Endothelial cell of umbilical vein (primary cell): ENCODE data around the gene NAA20. TPM values are rescaled to one million over a fixed set of nuclear protein-coding genes. Genes with fewer than 3 reads are reported as not detected.

ENCODE experiments used
- BruUV-seq: library from RNA; stranded (reverse); fragments of 400-500 nt; replicated peaks from 2 replicates; lab custom pipeline; 2021; lab: Mats Ljungman, UMichigan
- CTCF ChIA-PET: fragments of 300-600, 350-600 bp; sonication (Branson Sonifier 250); formaldehyde crosslinking; loops from one replicate; lab custom pipeline; 2021; ENCODE audit warnings: antibody characterized with exemption, inconsistent platforms; lab: Charles Lee
- POLR2A ChIA-PET: fragments of 300-600, 350-600 bp; sonication (Branson Sonifier 250); formaldehyde crosslinking; loops from one replicate; lab custom pipeline; 2021; ENCODE audit warnings: antibody characterized with exemption, inconsistent platforms; lab: Charles Lee
- DNase-seq: peaks from one replicate; pipeline ENCODE4 v3.0.0-alpha.2; 2011; ENCODE audit warnings: low read depth, low spot score
- FAIRE-seq: peaks from 2 replicates; lab custom pipeline; 2011; peaks lifted over from hg19 to GRCh38; lab: Jason Lieb, UNC
- H2AFZ ChIP-seq: 2 replicates; pipeline ENCODE4 v1.6.0; 2012; ENCODE audit warnings: low read depth, low read length, control low read depth, inconsistent platforms
- H3K27ac ChIP-seq: 2 replicates; pipeline ENCODE4 v1.5.1; 2011; ENCODE audit warnings: low read depth, mild to moderate bottlenecking, control low read depth, low read length, moderate library complexity; ENCODE audit not compliant: insufficient read depth
- H3K27me3 ChIP-seq, 2 experiments: 2 replicates each; pipeline versions ENCODE4 v1.6.0 to v1.6.1; 2011; ENCODE audit warnings: low read length in 2 of 2, mixed read lengths in 1 of 2; ENCODE audit not compliant: control insufficient read depth in 2 of 2, insufficient read depth in 2 of 2
- H3K36me3 ChIP-seq, 2 experiments: 2 replicates in 1 of 2; 3 replicates in 1 of 2; pipeline ENCODE4 v1.5.1; 2011; ENCODE audit warnings: low read length in 2 of 2, mild to moderate bottlenecking in 1 of 2, moderate library complexity in 1 of 2; ENCODE audit not compliant: control insufficient read depth in 2 of 2, insufficient read depth in 2 of 2; ENCODE audit errors: extremely low read depth in 1 of 2
- H3K4me1 ChIP-seq: 3 replicates; pipeline ENCODE4 v1.5.1; 2011; ENCODE audit warnings: mild to moderate bottlenecking, low read length; ENCODE audit not compliant: control insufficient read depth, insufficient read depth; ENCODE audit errors: extremely low read depth
- H3K4me2 ChIP-seq: 2 replicates; pipeline ENCODE4 v1.6.1; 2011; ENCODE audit warnings: low read length, control low read depth, mixed read lengths; ENCODE audit not compliant: insufficient read depth
- H3K4me3 ChIP-seq, 3 experiments: fragments of 200-600 bp in 1 of 3; sonication (generic), shearing (Covaris generic) in 1 of 3; replicated peaks in 1 of 3; 2 replicates each; pipeline ENCODE4 v1.5.1; 2011 to 2016; ENCODE audit warnings: control low read depth in 3 of 3, low read length in 3 of 3, mild to moderate bottlenecking in 2 of 3, inconsistent platforms in 1 of 3, low read depth in 1 of 3, moderate library complexity in 1 of 3; ENCODE audit not compliant: insufficient read depth in 1 of 3
- H3K79me2 ChIP-seq: 2 replicates; pipeline ENCODE4 v1.6.0; 2012; ENCODE audit warnings: low read length, inconsistent platforms; ENCODE audit not compliant: control insufficient read depth, insufficient read depth
- H3K9ac ChIP-seq: replicated peaks from 2 replicates; pipeline ENCODE3; 2011; ENCODE audit warnings: low read length, control low read depth; ENCODE audit not compliant: insufficient read depth; ENCODE audit errors: extremely low read depth
- H3K9me1 ChIP-seq: replicated peaks from 3 replicates; pipeline ENCODE4 v1.6.0; 2011; ENCODE audit warnings: mild to moderate bottlenecking, low read length; ENCODE audit not compliant: control insufficient read depth, insufficient read depth; ENCODE audit errors: extremely low read depth
- H3K9me3 ChIP-seq: replicated peaks from 2 replicates; pipeline ENCODE4 v1.5.1; 2012; ENCODE audit warnings: low read length, inconsistent platforms; ENCODE audit not compliant: control insufficient read depth, insufficient read depth
- H4K20me1 ChIP-seq: replicated peaks from 2 replicates; pipeline ENCODE3; 2011; ENCODE audit warnings: mild to moderate bottlenecking, low read length; ENCODE audit not compliant: control insufficient read depth, insufficient read depth; ENCODE audit errors: extremely low read depth
- EZH2 ChIP-seq: IDR thresholded peaks from 2 replicates; pipeline ENCODE4 v1.6.1; 2012; ENCODE audit warnings: borderline replicate concordance, low read depth, mild to moderate bottlenecking, moderate library complexity, low read length, inconsistent platforms; ENCODE audit not compliant: severe bottlenecking
- FOS ChIP-seq: IDR thresholded peaks from 2 replicates; pipeline ENCODE4 v1.6.1; 2011; ENCODE audit warnings: mild to moderate bottlenecking, low read length, moderate library complexity, borderline replicate concordance; ENCODE audit not compliant: insufficient read depth
- GATA2 ChIP-seq: IDR thresholded peaks from 2 replicates; pipeline ENCODE4 v1.7.0; 2011; ENCODE audit warnings: low read depth, mild to moderate bottlenecking, moderate library complexity, mixed read lengths, low read length; ENCODE audit not compliant: insufficient read length, insufficient read depth
- JUN ChIP-seq: IDR thresholded peaks from 2 replicates; pipeline ENCODE4 v1.6.1; 2011; ENCODE audit warnings: borderline replicate concordance, low read depth; ENCODE audit not compliant: insufficient read length, insufficient read depth
- MYC ChIP-seq: IDR thresholded peaks from one replicate; pipeline ENCODE4 v1.6.1; 2011; ENCODE audit warnings: mild to moderate bottlenecking, low read depth, low read length
- POLR2A ChIP-seq: IDR thresholded peaks from 2 replicates; pipeline ENCODE4 v1.6.1; 2012; ENCODE audit warnings: low read depth, mild to moderate bottlenecking, control low read depth, low read length
- POLR2AphosphoS5 ChIP-seq: IDR thresholded peaks from 2 replicates; pipeline ENCODE4 v1.6.1; 2012; ENCODE audit warnings: low read depth, mild to moderate bottlenecking, control low read depth, low read length, moderate library complexity; ENCODE audit not compliant: insufficient read depth
- dilution Hi-C: fragments of 300-500 bp; cut with MboI; formaldehyde crosslinking; loops from one replicate; pipeline ENCODE4 v1.15.0; 2019; ENCODE audit warnings: low sequenced_read_pairs; ENCODE audit not compliant: extremely low pct_ligation_motif_present
- intact Hi-C: fragments of 100-400 bp; cut with micrococcal nuclease; formaldehyde crosslinking; loops from one replicate; pipeline ENCODE4 v1.10.0; 2022
- polyA plus RNA-seq, 4 experiments: library from polyadenylated mRNA; depleted of rRNA in 3 of 4; stranded (reverse) in 3 of 4; unstranded in 1 of 4; fragments of >200 nt; gene quantifications; 2 replicates each; pipeline versions ENCODE4 v1.2.1 to v1.2.3, GENCODE V29; 2011 to 2012; ENCODE audit warnings: missing spikeins in 1 of 4
- total RNA-seq: library from RNA; stranded (reverse); gene quantifications from 2 replicates; pipeline ENCODE4 v1.2.3, GENCODE V29; 2021
- TF ChIP-seq, protein P1 (sequence below), 2 donors: IDR thresholded peaks; 1 replicate in 1 of 2; 2 replicates in 1 of 2; pipeline ENCODE4 v1.5.1; 2011; ENCODE audit warnings: low read length in 2 of 2, mild to moderate bottlenecking in 2 of 2, moderate library complexity in 2 of 2, control low read depth in 1 of 2, inconsistent platforms in 1 of 2, low read depth in 1 of 2; ENCODE audit not compliant: insufficient read depth in 1 of 2; ENCODE audit errors: extremely low read depth in 1 of 2
- TF ChIP-seq, protein P2 (sequence below): IDR thresholded peaks from 2 replicates; pipeline ENCODE4 v1.6.1; 2011; ENCODE audit not compliant: insufficient read depth, insufficient read length

NAA20 gene
- total and polyA plus RNA-seq, 2 donors (not counting 3 experiments of a cell fraction or from before 2014, with no cell fraction given): 48.6 to 77.3 TPM

DNA sequence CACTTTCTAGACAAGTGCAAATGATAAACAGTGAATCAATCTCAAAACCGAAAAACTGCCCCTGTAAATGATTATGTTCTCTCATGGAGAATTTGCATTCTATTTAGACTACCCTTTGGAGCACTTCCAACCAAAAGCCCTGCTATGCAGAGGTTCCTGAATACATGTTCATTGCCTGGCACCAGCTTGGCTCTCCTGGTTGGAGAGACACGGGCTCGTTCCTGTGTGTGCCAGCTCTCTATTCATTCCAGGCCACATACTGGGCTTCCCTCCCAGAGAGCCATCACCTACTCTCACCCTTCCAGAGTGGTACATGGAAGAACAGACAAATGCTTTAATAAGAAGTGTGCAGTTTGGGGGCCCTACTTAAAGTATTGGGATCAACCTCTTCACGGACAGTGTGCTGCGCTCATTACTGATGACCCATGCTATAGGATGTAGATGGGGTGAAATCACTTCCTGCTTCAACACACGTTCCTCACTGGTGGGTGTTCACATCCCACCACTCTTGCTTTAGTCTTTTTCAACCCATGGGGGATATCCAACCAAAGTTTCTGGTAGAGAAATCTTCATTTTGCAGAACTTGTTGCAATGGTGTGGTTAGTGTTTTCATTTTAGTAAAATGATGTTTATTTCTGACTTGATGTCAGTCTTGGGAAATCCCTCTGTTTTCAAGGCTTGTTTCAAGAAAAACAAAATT is 38.5 kb upstream of the NAA20 start:
- peaks cover 0 to 20% of the 10 kb centered on the region in 2 experiments for H3K36me3 ChIP-seq
- peaks cover 48% of the 10 kb centered on the region for H3K4me1 ChIP-seq
- POLR2A ChIA-PET: no interaction called here
- H3K9me1 ChIP-seq: no peaks in the 10 kb centered on the region
- no peak overlapping the region for H3K9ac ChIP-seq
- H2AFZ ChIP-seq: no peak overlapping the region
- CTCF ChIA-PET: interaction anchor here (1.0 to 4.8 kb wide), 3 partner anchors 11 to 33 kb away, joined by 3 to 45 read pairs (median 3); no protein-coding TSS in a partner anchor
- TF ChIP-seq, protein P1, sequence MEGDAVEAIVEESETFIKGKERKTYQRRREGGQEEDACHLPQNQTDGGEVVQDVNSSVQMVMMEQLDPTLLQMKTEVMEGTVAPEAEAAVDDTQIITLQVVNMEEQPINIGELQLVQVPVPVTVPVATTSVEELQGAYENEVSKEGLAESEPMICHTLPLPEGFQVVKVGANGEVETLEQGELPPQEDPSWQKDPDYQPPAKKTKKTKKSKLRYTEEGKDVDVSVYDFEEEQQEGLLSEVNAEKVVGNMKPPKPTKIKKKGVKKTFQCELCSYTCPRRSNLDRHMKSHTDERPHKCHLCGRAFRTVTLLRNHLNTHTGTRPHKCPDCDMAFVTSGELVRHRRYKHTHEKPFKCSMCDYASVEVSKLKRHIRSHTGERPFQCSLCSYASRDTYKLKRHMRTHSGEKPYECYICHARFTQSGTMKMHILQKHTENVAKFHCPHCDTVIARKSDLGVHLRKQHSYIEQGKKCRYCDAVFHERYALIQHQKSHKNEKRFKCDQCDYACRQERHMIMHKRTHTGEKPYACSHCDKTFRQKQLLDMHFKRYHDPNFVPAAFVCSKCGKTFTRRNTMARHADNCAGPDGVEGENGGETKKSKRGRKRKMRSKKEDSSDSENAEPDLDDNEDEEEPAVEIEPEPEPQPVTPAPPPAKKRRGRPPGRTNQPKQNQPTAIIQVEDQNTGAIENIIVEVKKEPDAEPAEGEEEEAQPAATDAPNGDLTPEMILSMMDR (IDR thresholded peaks at IDR 0.05; ENCODE audit: extremely low read depth in 1 of 2, insufficient read depth in 1 of 2, low read depth in 1 of 2, low read length in 2 of 2): no peak
- TF ChIP-seq JUN (no peak), POLR2AphosphoS5 (no peak), POLR2A (no peak), GATA2 (no peak), FOS (no peak), MYC (no peak), EZH2 (no peak)
- TF ChIP-seq, protein P2, sequence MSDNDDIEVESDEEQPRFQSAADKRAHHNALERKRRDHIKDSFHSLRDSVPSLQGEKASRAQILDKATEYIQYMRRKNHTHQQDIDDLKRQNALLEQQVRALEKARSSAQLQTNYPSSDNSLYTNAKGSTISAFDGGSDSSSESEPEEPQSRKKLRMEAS: no peak
- no peak overlapping the region for H3K4me2 ChIP-seq
- intact Hi-C loops (no loop called here), dilution Hi-C loops (loop anchor here (25.0 kb wide), 1 partner anchor 166 kb away; no protein-coding TSS in a partner anchor)
- FAIRE-seq: no peak
- no TSS peak for BruUV-seq
- H3K9me3 ChIP-seq: no peaks in the 10 kb centered on the region
- no peaks in the 10 kb centered on the region for H4K20me1 ChIP-seq
- H3K4me3 ChIP-seq: no peak overlapping the region
- H3K27ac ChIP-seq: no peak overlapping the region
- DNase-seq: no peak
- H3K79me2 ChIP-seq: peaks cover 62% of the 10 kb centered on the region
- H3K27me3 ChIP-seq: no peaks in the 10 kb centered on the region
